Uterus (tissue), 2 donors: ENCODE measurements around the gene TGFBR3L.
A peak's percentile ranks its signal among the peaks of the same experiment; 100 is the strongest.

Experiments used
- CTCF ChIP-seq, 4 experiments: fragments of 200-600 bp in 2 of 4; fragments of 450-650 bp in 2 of 4; sonication (generic) in 2 of 4; IDR thresholded peaks; one replicate each; pipeline ENCODE4 v1.5.1; 2016 to 2019; ENCODE audit warnings: antibody characterized with exemption in 4 of 4, mild to moderate bottlenecking in 2 of 4, moderate library complexity in 1 of 4
- POLR2A ChIP-seq, 2 donors: fragments of 450-650 bp; IDR thresholded peaks; one replicate each; pipeline ENCODE4 v1.6.1; 2016; ENCODE audit warnings: antibody characterized with exemption in 2 of 2, mild to moderate bottlenecking in 1 of 2, moderate library complexity in 1 of 2

- peak in 1 of 2 donors; percentile 42 for TF ChIP-seq POLR2A (IDR thresholded peaks at IDR 0.05)
- peak; percentile 59 to 94 (median 84) for TF ChIP-seq CTCF (IDR thresholded peaks at IDR 0.05)
Measured at GRCh38 chr19:7925171-7925851, 10.7 kb downstream of the TGFBR3L start.
